ENCODE data around the gene NAA35.

The NAA35 gene

GRCh38 chr9:86062845-86063693 is 122.1 kb downstream of the NAA35 start:
- DNase-seq (ENCODE audit: low read depth) = no peak

GRCh38 chr9:86064220-86064619 is 123.3 kb downstream of the NAA35 start:
- DNase-seq (ENCODE audit: low read depth) = no peak

- no peak for DNase-seq (ENCODE audit: low read depth)
These were observed 128.4 kb downstream of the NAA35 start for GRCh38 chr9:86069206-86069869.

All from T-helper 22 cell (primary cell).